ELF-1 (cell line): ENCODE measurements around the gene RPL9.
"Not testable (repeated sequence)": the region's sequence is repeated elsewhere in the genome, so short reads cannot be mapped to it uniquely, and the experiment has no call there.

Experiments used
- DNase-seq: peaks from one replicate; pipeline ENCODE4 v3.0.0-alpha.2; 2016; ENCODE audit warnings: low read depth, low spot score

Gene RPL9

DNA sequence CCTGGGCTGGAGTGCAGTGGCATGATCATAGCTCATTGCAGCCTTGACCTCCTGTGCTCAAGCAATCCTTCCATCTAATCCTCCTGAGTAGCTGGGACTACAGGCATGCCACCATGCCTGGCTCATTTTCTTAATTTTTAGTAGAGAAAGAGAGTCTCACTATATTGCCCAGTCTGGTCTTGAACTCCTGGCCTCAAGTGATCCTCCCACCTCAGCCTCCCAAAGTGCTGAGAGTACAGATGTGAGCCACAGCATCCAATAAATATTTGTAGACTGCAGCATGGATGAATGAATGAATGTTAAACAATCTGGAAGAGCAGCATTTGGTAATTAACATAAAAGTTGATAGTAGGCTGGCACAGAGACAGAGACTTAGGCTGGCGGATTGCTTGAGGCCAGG lies 32.0 kb downstream of the RPL9 start:
- no peak for DNase-seq

DNA sequence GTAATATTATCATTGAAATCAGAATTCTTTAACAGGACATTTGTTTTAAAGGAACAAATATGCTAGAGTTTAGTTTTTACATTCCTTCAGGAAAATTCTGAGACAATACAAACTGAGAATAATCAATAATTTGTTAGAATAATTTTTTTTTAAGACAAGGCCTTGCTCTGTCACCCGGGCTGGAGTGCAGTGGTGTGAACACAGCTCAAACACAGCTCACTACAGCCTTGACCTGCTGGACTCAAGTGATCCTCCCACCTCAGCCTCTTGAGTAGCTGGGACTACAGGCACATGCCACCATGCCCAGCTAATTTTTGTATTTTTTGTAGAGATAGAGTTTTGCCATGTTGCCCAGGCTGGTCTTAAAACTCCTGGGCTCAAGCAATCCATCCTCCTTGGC lies 33.4 kb downstream of the RPL9 start:
- not testable (repeated sequence) for DNase-seq

DNA sequence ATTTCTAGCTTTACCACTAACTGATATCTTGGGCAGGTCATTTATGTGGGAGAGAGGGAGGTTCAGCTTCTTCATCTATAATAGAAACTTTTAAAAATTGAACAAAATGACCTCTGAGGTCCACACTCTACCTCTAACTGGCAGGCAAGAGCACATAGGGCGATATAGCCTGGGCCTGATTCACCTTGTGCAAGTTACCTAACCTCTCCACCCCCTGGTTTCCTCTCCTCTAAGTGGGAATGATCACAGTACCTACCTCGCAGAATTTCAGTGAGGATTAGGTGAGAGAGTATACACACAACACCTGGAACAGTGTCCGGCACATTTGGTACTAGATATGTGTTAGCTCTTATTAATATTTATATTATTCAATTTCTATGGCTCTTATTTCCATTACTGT lies 36.5 kb downstream of the RPL9 start:
- DNase-seq: no peak

DNA sequence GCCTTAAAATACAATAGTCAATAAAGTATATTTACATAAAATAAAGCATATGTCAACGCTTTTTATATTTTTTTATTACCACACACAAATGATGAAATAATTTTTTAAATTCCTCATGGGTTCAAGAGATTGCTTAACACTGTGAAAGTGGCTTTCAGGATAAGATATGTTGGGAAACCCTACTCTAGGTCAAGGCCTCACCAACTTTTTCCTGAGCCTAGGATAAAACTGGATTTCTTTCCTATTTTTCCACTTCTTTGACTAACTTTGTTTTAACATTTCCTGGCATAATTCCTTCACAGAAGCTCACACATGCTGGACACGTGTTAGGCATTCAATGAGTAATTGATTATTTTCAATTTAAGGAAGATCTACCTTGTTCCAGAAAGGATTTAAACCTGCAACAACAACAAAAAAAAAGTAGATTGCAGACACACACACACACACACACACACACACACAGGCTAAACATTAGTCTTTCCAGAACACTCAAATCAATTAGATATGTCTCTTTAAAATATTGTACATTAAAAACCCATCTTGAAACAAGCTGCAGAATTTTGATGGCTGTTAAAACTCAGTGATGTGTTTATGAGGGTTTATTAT lies 42.9 kb downstream of the RPL9 start:
- DNase-seq: no peak

DNA sequence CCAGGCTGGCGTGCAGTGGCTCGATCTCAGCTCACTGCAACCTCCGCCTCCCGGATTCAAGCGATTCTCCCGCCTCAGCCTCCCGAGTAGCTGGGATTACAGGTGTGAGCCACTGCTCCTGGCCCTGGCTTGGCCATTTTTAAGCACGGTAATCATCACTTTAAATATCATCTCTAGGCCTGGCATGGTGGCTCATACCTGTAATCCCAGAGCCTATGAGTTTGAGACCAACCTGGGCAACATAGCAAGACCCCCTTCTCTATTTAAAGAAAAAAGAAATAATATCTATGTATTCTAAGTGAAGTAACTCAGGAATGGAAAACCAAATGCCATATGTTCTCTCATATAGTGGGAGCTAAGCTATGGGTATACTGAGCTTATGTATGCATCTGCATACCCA lies 47.2 kb downstream of the RPL9 start:
- not testable (repeated sequence) for DNase-seq

DNA sequence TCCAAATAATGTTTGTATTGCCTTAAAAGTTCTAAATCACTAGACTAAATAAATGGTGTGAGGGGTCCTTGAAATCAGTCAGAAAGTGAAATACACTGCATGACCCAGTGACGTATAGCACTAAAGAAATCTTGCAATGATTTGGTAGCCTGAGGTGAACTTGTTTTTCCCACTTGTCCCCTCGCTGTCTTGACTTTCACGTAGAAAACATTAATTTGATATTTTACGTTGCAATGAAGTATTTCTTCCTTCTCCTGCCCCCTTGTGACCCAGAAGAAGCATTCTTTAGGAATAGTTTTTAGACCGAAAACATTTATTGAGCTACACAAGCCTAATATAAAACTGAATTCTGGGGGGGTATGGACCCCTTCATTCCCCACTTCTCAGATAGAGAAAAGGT lies 48.3 kb downstream of the RPL9 start:
- no peak for DNase-seq

DNA sequence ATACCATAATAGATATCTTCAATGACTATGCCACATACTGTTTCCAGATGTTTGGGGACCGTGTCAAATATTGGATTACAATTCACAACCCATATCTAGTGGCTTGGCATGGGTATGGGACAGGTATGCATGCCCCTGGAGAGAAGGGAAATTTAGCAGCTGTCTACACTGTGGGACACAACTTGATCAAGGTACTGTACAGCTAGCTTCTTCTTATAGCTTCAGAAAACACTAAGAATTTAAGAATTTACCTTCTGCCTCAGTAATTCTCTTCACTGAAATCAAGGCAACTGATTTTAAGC lies 51.2 kb downstream of the RPL9 start:
- DNase-seq: no peak

DNA sequence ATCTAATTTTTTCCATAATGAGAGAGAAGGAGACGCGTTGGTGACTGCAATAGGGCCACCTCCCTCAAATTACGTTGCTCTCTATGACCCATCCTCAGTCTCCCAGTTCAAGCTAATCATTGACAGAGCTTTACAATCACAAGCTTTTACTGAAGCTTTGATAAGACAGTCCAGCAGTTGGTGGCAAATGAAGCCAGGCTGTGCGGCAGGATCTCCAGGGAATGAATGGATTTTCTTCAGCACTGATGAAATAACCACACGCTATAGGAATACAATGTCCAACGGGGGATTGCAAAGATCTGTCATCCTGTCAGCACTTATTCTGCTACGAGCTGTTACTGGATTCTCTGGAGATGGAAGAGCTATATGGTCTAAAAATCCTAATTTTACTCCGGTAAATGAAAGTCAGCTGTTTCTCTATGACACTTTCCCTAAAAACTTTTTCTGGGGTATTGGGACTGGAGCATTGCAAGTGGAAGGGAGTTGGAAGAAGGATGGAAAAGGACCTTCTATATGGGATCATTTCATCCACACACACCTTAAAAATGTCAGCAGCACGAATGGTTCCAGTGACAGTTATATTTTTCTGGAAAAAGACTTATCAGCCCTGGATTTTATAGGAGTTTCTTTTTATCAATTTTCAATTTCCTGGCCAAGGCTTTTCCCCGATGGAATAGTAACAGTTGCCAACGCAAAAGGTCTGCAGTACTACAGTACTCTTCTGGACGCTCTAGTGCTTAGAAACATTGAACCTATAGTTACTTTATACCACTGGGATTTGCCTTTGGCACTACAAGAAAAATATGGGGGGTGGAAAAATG lies 51.7 kb downstream of the RPL9 start, which contains the start of gene KLB:
Gene KLB (plus strand): TSS at position 168 of the 821 bp plus-strand sequence. CDS start 20 bp downstream, at position 188.
- no peak for DNase-seq
